NCI-H460 (cell line): Measurements from ENCODE around the gene TMEM212. TPM values are rescaled to one million over a fixed set of nuclear protein-coding genes. Genes with fewer than 3 reads are reported as not detected.
"Not testable (repeated sequence)": the region's sequence is repeated elsewhere in the genome, so short reads cannot be mapped to it uniquely, and the experiment has no call there.

ENCODE experiments used
- DNase-seq: peaks from one replicate; pipeline ENCODE4 v3.0.0-alpha.2; 2016; ENCODE audit warnings: low read depth; ENCODE audit errors: extremely low read depth
- total RNA-seq: library from RNA; depleted of rRNA; stranded (reverse); fragments of >200 nt; shearing (Covaris generic); gene quantifications from 2 replicates; pipeline ENCODE4 v1.2.3, GENCODE V29; 2014; rRNA removed

TMEM212 gene
- total RNA-seq, 1 experiment from 2014 or later, result not detected

DNA sequence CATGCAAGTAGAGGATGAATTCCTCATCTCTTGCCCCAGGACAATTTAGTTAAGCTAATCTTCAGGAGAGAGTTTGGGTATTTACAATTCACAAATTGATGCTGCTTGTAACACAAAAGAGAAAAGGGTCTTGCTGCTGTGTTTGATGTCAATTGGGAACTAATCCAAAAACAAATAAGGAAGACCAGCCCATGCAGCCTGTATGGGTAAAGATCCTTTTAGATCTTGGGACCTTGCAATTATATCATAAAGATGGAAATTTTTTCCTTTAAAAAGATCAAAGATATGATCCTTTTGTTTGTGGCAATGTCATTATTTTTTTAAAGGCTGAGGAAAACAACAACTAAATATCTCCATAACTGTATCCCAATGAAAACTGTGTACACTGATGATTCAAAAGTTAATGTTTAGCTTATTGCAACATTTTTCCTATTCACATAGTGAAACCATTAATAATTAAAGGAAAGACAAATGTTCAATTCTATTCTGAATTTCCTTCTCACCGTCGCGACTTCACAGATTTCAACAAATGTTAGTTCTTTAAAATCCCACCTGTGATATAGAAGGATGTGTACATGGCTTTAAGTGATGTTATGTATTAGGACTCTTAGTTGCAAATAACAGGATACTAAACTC lies 40.2 kb downstream of the TMEM212 start:
- no peak for DNase-seq

DNA sequence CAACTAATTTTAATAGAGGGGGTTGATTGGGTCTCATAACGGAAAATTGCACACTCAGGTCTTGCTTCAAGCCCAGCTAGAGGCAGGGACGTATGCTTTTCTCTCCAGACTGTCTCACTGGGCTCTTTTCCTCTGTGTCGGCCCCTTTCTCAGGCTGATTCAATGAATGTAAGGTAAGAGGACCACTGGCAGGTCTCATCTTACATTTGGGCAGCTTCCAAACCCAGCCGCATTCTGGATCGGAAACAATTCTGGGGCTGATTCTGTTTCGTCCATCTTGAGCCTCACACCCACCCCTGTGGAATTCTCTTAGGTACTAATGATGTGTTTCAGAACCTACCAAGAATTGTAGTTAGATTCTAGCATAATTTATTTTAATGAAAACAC lies 40.7 kb downstream of the TMEM212 start:
- no peak for DNase-seq

DNA sequence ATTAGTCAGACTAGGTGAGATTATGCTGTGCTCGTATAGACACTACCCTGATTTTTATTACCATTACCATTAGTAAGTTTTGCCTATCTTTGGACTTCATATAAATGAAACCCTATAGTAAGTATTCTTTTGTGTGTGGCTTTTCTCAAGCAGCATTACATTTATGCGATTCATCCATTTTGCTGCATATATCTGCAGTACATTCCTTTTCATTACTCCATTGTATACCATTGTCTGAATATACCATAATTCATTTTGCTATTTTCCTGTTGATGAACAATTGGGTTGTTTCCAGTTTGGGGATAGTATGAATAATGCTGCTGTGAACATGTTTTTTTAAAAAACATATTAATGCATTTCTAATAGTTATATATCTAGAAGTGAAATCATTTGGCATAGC lies 45.3 kb downstream of the TMEM212 start:
- DNase-seq, result no peak

DNA sequence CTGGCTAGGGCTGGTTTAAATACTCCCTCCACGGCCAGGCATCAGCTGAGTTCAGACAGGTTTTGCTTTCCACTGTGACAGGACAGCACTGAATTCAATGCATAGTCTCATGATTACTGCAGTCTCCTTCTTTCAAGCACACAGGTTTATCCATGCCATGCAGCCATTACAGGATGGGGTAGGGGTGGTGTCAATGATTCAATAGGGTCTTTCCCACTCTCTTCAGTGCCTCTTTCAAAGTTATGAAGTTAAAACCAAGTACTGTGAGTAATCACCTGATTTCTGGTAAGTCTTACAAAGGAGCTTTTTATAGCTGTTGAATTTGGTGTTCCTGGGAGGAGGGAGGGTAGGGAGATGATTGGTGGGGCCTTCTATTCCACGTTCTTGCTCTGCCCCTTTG lies 47.2 kb downstream of the TMEM212 start:
- no peak for DNase-seq

DNA sequence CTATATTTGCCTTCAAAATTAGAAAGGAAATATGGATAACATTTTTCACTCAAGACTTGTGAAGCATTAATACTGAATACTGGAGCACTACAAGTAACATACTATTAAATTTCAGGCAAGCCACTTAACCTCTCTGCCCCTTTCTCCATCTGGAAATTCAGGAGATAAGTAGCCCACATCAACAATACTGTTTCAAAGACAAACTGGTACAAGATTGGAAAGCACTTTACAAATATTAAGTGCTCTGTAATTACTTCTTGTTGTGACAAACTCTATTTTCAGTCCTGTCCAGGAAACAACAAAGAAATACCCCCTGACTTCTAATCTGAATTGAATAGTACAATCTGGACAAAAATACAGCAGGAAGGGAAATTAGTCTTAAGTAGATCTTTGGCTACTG lies 49.3 kb downstream of the TMEM212 start:
- no peak for DNase-seq

DNA sequence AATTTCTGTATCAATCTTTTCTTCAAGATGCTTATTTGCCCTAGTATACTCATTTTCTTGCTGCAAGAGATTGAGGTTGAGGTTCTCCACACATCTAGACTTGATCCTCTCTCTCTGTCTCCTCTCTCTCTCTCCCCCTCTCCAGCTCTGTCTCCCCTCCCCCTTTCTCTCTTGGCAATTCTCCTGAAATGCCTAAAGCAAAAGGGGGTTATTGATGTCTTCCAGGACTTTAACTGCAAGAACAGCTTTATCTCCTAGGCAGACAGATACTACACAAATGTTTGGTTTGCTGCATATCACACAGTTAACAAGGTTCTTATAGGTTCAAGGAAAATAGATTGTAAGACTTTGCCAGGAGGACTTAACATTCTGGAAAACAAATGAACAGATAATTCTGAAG lies 52.1 kb downstream of the TMEM212 start:
- no peak for DNase-seq

DNA sequence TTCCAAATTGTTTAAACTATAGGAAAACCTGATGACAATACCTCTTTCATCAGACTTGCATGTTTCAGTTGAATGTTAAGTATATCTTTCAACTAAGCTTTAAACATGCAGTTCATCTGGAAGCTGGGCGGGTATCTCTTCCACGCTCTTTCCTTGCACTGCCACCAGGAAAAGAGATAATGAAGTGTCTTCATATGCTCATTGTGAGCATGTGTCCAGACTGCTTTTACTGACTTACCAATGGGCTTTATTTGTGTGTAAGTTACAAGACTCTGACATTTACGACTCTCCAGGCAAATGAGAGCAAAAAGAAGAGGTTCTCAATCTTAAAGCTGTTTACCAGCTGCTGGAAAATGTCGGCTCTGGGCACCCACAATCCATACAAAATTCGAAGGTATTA lies 52.8 kb downstream of the TMEM212 start:
- no peak for DNase-seq

DNA sequence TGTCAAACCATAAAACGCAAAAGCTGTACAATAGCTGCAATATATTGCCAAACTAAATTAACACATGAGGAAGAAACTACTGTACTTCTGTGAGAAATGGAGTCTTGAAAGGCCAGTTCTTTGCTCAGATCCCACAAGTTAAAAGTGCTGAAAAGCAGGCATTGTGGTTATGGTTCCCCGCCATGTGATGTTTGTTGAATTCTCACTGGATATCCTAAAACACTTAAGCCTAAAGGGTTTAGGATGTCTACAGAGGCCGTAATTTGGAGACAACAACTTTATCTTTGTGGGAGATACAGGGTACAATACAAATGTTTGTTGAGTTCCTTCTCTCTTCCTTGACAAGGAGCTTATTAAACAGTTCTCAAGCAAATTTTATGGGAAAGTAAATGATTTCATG lies 53.2 kb downstream of the TMEM212 start:
- DNase-seq, result no peak

DNA sequence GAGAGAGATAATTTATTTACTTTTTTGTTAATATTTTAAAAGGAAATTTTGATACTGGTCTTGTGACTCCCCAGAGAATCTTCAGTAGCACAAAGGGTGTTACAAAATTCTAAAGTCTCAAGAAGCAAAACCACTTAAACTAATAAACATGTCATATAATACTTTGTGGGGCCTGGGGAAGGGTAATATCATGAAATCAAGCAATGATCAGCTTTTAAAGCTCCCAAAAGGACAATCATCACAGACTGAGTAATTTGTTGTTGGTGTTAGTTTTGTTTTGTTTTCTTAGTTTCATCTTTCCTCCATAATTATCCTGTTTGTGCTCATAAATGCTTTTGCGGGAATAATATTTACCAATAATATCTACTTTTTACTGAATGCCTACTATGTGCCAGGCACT lies 55.0 kb downstream of the TMEM212 start:
- no peak for DNase-seq

DNA sequence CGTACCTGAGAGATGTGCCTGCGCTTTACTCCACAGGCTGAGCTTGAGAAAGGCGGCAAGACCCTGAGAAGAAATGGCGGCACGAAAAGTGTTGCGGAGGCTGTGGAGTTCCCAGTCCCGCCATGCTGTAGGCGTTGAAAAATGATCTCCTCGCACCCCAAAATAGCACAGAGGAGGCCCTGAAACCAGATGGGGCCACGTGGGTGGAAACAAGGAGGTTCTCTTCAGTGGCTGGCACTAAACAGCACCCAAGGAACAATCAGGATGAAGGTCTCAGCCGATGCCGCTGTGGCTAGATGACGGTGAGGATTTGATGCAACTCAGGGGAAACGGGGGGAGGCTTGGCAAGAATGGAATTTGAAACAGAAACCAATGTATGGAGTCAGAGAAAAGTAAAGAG lies 57.3 kb downstream of the TMEM212 start:
- DNase-seq, result no peak

DNA sequence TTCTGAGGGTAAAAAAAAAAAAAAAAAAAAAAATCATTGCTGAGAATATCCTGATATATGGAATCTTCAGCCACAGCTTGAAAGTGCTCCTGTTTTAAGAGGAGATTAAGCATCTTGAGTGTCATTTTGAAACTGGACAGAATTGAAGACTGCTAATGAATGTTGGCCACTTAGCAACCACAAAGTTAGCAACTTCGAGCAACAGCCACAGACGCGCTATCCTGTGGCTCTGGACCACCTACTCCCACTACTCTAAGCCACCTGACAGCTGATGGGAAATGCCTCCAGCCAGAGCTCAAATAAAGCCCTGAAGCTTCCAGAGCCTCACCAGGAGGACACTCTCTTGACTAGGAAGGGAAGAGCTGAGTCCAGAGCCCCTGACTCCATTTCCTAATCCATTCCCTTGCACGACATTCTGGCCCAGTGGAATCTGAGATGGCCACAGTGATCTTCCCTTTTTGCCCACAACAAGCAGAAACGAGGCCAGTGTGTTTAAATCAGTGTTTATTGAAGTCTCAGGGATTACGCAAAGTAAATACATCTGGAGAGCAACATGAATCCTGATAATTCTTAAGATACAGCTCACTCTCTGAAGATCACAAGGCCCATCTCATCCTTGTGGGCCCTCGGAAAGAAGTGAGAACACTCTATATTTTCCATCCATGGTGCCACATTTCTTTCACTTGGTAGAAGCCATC lies 58.6 kb downstream of the TMEM212 start:
- no peak for DNase-seq

DNA sequence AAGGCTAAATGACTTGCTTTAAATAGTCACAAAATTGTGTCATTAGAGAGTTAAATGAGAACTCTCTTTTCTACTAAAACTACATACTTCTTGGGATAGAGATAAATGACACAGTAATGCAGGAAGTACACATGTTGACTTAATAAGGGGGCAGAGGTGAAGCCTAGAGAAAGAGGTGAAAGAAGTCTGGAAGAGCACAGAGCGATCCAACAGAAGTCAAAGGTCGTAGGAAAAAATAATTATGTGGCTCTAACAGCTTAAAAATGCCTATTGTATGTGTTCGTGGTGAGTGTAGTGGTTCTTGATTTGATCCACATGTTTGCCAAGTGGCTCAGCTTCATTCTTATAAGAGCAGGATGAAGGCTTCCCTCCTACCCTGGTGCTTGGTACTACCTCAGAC lies 61.7 kb downstream of the TMEM212 start:
- no peak for DNase-seq

DNA sequence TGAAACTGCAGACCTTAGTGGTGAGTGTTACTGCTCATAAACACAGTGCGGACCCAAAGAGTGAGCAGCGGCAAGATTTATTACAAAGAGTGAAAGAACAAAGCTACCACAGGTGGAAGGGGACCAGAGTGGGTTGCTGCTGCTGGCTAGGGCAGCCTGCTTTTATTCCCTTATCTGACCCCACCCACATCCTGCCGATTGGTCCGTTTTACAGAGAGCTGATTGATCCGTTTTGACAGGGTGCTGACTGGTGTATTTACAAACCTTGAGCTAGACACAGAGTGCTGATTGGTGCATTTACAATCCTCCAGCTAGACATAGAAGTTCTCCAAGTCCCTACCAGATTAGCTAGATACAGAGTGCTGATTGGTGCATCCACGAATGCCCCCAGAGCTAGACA lies 63.4 kb downstream of the TMEM212 start:
- not testable (repeated sequence) for DNase-seq

DNA sequence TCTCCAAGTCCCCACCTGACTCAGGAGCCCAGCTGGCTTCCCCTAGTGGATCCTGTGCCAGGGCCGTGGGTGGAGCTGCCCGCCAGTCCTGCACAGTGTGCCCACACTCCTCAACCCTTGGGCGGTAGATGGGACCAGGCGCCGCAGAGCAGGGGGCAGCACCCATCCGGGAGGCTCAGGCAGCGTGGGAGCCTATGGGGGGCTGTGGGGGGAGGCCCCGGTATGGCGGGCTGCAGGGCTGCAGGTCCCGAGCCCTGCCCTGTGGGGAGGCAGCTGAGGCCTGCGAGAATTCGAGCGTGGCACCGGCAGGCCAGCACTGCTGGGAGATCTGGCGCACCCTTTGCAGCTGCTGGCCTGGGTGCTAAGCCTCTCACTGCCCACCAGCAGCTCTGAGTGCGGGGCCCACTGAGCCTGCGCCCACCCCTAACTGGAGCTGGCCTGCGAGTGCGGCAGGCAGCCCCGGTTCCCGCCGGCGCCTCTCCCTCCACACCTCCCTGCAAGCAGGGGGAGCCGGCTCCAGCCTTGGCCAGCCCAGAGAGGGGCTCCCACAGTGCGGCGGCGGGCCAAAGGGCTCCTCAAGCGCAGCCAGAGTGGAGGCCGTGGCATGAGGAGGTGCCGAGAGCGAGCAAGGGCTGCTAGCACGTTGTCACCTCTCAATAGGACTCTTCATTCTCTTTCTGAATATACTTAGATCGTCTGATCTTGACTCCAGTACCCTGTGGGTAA lies 64.0 kb downstream of the TMEM212 start:
- DNase-seq, result no peak

DNA sequence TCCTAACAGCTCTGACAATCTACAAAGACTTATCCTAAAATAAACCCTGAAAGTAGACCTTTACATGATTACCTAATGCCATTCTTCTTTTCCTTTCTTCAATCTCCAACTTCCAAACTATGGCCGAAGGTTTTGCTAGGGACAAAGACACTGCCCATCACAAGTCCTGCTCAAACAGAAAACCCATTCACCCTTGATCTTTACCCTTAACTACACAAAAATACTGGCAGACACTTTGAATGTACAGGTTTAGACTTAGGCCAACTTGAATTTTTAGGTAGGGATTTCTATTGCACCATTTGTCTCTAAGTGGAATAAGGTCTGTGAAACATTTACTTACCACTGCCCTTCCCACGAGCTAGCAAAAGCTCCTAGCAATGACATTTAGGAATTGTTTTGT lies 64.6 kb downstream of the TMEM212 start:
- DNase-seq, result no peak

DNA sequence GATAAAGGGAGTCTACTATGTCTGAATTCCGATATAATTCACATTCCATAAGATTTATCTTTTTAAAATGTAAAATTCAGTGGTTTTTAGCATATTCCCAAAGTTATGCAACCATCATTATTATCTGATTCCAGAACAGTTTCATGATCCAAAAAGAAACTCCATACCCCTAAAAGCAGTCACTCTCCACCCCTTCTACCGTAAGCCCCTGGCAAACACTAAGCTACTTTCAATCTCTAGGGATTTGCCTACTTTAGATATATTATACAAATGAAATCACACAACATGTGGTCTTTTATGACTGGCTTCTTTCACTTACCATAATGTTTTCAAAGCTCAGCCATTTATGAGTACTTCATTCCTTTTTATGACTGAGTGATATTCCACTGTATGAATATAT lies 65.6 kb downstream of the TMEM212 start:
- no peak for DNase-seq

Other genes starting within 250 kb of the TMEM212 start
- gene PLD1, start 32.9 kb upstream of the TMEM212 start, total RNA-seq, result 27.9 and 33.5 TPM in 2 replicates
- 46.3 and 51.4 TPM in 2 replicates for gene FNDC3B, start 196.2 kb downstream of the TMEM212 start, total RNA-seq